GM19438 (cell line): Measurements from ENCODE around the gene GPATCH1.
"Not testable (repeated sequence)": the region's sequence is repeated elsewhere in the genome, so short reads cannot be mapped to it uniquely, and the experiment has no call there.

Experiments
- ATAC-seq: cut with Tn5 transposase; IDR thresholded peaks from one replicate; pipeline ENCODE4 v1.9.1; 2021; ENCODE audit warnings: low read depth; ENCODE audit not compliant: unreplicated experiment

GPATCH1 gene

DNA sequence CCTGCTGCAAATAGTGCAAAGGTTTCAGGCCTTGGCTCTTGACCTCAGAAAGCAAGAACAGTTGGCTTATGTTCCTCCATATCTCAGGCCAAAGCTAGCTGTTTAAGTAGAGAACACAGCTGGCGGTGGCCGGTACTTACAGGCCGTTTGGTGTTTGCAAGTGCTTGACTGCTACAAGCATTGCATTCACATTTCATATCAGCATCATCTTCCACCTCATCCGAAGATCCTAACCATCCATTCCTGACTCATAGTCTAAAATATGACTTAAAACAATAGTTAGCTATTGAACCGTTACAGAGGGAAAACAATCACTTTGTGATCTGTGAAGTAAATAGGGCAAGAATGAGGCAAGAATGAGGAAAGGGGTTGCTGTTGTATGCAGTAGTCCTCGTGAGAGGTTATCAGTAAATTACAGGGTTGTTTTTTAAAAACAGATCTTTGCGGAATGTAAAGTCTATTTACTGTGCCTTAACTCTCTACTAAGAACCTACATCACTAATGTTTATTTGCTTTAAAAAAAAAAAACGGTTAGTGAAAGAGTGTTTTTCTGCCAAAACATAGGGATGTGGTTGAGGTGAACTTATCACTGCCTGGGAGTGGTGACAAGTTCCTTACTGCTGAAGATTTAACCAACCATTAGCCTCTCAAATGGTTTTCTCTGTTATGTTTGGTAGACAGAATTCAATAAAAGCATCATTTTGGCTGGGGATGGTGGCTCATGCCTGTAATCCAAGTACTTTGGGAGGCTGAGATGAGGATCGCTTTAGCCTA lies 29.3 kb downstream of the GPATCH1 start:
- no peak for ATAC-seq

DNA sequence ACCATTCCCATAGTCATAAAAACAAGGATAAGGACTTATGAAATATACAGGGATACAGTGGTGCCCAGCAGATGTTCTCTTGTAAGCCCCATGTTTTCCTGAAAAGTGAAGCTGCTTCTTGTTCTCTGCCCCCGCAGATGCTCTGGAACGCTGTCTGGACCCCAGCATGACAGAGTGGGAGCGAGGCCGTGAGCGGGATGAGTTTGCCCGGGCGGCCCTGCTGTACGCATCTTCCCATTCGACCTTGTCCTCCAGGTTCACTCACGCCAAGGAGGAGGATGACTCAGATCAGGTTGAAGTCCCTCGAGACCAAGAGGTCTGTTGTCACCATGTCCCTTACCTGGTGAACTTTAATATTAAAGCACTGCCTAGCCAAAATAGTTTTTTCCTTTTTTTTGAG lies 30.6 kb downstream of the GPATCH1 start:
- ATAC-seq: no peak

DNA sequence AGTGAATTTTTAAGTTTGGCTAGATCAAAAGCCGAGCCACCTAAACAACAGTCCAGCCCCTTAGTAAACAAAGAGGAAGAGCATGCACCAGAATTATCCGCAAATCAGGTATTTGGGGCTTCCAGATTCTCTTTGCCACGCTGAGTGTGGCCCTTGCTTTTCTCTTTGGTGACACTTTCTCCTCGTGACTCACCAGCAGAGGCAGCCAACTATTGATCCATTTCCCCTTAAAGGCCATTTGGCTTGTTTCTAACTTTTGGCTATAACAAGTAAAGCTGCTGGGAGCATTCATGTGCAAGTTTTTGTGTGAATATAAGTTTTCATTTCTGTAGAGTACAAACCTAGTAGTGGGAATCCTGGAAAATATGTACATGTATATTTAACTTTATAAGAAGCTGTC lies 33.3 kb downstream of the GPATCH1 start:
- no peak for ATAC-seq

DNA sequence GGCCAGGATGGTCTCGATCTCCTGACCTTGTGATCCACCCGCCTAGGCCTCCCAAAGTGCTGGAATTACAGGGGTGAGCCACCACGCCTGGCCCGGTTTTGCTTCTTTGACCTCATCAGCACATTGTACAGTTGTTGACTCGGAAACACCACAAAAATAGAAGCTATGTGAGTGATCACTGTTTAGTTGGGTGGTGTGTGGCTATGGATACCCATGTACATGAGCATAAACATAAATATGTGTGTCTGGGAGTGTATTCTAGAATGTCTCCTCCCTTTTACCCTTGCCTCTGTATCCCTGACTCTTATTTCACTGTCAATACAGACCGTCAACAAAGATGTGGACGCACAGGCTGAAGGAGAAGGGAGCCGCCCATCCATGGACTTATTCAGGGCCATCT lies 36.5 kb downstream of the GPATCH1 start:
- ATAC-seq: no peak

GRCh38 chr19:33118643-33119042 lies 37.7 kb downstream of the GPATCH1 start:
- ATAC-seq: no peak

GRCh38 chr19:33124207-33125098 lies 43.5 kb downstream of the GPATCH1 start:
- ATAC-seq: no peak

DNA sequence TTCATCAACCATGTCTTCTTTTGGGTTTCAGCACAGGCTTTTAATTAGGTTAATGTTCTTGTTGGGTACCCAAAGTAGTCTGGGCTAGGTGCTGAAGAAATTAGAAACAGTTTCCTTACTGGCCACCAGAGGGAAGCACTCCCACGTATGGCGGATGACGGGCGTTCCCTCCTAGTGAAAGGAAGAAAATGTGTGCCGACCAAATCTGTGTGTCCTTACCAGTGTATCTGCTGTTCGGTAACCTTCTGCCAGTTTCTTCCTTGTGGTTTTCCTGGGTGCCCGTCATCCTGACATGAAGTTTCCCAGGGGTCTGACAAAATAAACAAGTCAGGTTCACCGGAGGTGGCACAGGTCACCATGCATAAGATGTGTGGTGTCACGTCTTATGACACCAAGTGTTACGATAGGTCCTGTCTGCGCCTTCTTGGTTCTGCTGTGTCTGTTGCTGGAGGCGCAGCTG lies 45.0 kb downstream of the GPATCH1 start:
- ATAC-seq: no peak

- not testable (repeated sequence) for ATAC-seq
Observed at GRCh38 chr19:33126712-33127111, 45.7 kb downstream of the GPATCH1 start.

DNA sequence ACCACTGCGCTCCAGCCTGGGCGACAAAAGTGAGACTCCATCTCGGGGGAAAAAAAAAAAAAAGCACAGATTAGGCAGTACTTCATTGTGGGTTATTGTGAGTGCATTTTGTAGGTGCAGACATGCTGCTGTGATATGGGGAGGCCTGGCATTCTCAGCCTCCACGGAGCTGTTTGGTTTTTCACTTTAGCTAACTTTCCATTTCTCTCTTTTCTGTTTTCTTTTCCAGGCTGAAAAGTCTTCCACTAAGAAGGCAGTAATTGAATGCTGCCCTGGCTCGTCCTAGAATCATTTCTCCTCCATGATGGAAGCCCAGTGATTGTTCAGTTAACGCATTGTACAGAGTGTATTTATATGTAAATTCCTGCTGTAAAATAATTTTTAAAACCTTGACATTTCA lies 48.9 kb downstream of the GPATCH1 start:
- ATAC-seq: no peak

DNA sequence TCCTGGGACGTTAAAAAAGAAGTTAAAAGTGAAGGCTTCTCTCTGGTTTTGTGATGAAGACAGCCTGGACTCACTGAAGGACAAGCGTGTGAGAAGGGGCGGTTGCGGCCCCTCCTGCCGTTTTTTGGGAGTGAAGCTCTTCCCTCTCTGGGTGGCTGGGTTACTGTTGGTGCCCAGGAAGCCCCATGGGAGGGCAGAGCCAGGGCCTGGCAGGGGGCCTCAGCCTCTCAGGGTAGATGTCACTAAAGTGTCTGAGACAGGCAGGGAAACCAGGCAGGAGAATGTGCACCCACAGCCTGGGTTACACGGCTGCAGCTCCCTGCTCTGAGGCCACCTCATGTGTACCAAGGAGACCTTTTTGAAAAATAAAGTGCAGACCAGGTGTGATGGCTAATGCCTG lies 49.5 kb downstream of the GPATCH1 start:
- no peak for ATAC-seq

DNA sequence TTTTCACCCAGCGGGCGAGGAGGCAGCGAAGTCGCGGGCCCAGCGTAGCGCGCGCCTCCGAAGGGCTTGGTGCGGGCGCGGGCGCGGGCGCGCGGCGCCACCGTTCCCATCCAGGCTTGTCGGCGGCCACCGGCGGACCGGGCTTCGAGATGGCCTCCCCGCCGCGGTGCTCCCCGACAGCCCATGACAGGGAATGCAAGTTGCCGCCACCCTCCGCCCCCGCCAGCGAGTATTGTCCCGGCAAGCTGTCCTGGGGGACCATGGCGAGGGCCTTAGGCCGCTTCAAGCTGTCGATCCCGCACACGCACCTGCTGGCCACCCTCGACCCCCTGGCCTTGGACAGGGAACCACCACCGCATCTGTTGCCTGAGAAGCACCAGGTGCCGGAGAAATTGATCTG lies 51.0 kb downstream of the GPATCH1 start, which contains the start of gene WDR88:
WDR88 (plus strand) TSS at position 94 of the 400 bp plus-strand sequence; CDS start at position 150, 56 bp downstream.
- no peak for ATAC-seq

DNA sequence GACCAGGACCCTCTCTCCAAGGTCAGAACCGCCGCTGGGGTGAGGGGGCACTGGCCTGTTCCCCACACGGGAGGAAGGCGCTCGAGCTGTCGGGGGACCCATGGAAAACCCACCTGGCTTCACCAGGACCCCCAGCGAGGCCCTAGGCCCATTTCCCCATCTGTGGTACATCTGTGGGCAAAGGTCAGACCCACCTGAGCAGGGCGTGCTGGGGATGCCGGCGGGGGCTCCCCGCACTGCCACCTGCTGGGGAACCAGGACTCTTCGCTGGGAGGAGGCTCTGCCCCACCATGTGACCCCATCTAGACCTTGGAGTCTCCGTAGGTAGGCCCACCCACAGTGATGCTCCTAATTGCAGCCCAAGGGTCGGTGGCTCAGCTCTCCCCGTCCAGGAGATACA lies 51.4 kb downstream of the GPATCH1 start:
- no peak for ATAC-seq

GRCh38 chr19:33133438-33134031 lies 52.6 kb downstream of the GPATCH1 start:
- no peak for ATAC-seq

GRCh38 chr19:33134571-33135041 lies 53.6 kb downstream of the GPATCH1 start:
- ATAC-seq: no peak

GRCh38 chr19:33139165-33139564 lies 58.2 kb downstream of the GPATCH1 start:
- ATAC-seq: no peak

- ATAC-seq: no peak
Observed at GRCh38 chr19:33143897-33144405, 63.0 kb downstream of the GPATCH1 start.

GRCh38 chr19:33146209-33146608 lies 65.2 kb downstream of the GPATCH1 start:
- ATAC-seq: no peak

GRCh38 chr19:33147538-33147937 lies 66.6 kb downstream of the GPATCH1 start:
- ATAC-seq: no peak

GRCh38 chr19:33150852-33151518 lies 70.0 kb downstream of the GPATCH1 start:
- ATAC-seq: no peak

DNA sequence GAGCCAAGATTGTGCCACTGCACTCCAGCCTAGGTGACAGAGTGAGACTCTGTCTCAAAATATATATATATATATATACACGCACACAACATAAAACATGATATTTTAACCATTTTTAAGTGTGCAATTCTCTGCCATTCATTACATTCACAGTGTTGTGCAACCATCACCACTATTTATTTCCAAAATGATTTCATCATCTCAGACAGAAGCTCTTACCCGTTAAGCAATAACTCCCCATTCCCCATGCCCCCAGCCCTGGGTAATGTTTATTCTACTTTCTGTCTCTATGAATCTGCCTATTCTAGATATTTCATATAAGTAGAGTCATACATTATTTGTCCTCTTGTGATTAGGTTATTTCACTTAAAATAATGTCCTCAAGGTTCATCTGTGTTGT lies 71.2 kb downstream of the GPATCH1 start:
- no peak for ATAC-seq
